PFSK-1 (cell line): ENCODE data around the gene TNFSF13B.

Experiments used
- FOXP2 ChIP-seq: optimal IDR thresholded peaks from 2 replicates; pipeline ENCODE3; 2011; ENCODE audit warnings: borderline replicate concordance, control low read depth, inconsistent platforms; ENCODE audit not compliant: insufficient read depth; ENCODE audit errors: extremely low read length, extremely low read depth
- POLR2AphosphoS5 ChIP-seq: IDR thresholded peaks from 2 replicates; pipeline ENCODE4 v1.6.1; 2012; ENCODE audit warnings: low read depth, mild to moderate bottlenecking, control low read depth, low read length, moderate library complexity
- REST ChIP-seq, 2 experiments: IDR thresholded peaks; 2 replicates each; pipeline versions ENCODE4 v1.6.1 to v1.8.0; 2011 to 2012; ENCODE audit warnings: low read depth in 2 of 2, low read length in 2 of 2, control low read depth in 1 of 2, inconsistent platforms in 1 of 2, mild to moderate bottlenecking in 1 of 2, moderate library complexity in 1 of 2; ENCODE audit not compliant: insufficient read depth in 1 of 2
- SIN3A ChIP-seq: IDR thresholded peaks from 2 replicates; pipeline ENCODE4 v1.6.1; 2012; ENCODE audit warnings: mild to moderate bottlenecking, low read length, moderate library complexity, borderline replicate concordance; ENCODE audit not compliant: insufficient read depth
- TAF1 ChIP-seq: IDR thresholded peaks from 2 replicates; pipeline ENCODE4 v1.6.1; 2012; ENCODE audit warnings: low read length, control low read depth, borderline replicate concordance; ENCODE audit not compliant: insufficient read depth

TNFSF13B gene

GRCh38 chr13:108270442-108270841, 924 bp downstream of the TNFSF13B start:
- TF ChIP-seq POLR2AphosphoS5, result no peak
- no peak for TF ChIP-seq TAF1
- no peak for TF ChIP-seq FOXP2
- TF ChIP-seq REST (IDR thresholded peaks at IDR 0.05; ENCODE audit: insufficient read depth in 1 of 2, low read depth in 2 of 2, low read length in 2 of 2), result no peak
- no peak for TF ChIP-seq SIN3A

GRCh38 chr13:108272333-108272732, 2.8 kb downstream of the TNFSF13B start:
- TF ChIP-seq FOXP2, result no peak
- no peak for TF ChIP-seq TAF1
- no peak for TF ChIP-seq SIN3A
- no peak for TF ChIP-seq POLR2AphosphoS5
- no peak for TF ChIP-seq REST (IDR thresholded peaks at IDR 0.05; ENCODE audit: insufficient read depth in 1 of 2, low read depth in 2 of 2, low read length in 2 of 2)

GRCh38 chr13:108273429-108274118, 4.1 kb downstream of the TNFSF13B start:
- no peak for TF ChIP-seq POLR2AphosphoS5
- no peak for TF ChIP-seq FOXP2
- TF ChIP-seq TAF1, result no peak
- no peak for TF ChIP-seq REST (IDR thresholded peaks at IDR 0.05; ENCODE audit: insufficient read depth in 1 of 2, low read depth in 2 of 2, low read length in 2 of 2)
- no peak for TF ChIP-seq SIN3A

GRCh38 chr13:108274718-108275117, 5.2 kb downstream of the TNFSF13B start:
- TF ChIP-seq FOXP2 (no peak), SIN3A (no peak), POLR2AphosphoS5 (no peak), REST (IDR thresholded peaks at IDR 0.05; ENCODE audit: insufficient read depth in 1 of 2, low read depth in 2 of 2, low read length in 2 of 2) (no peak), TAF1 (no peak)

GRCh38 chr13:108276060-108276459, 6.5 kb downstream of the TNFSF13B start:
- TF ChIP-seq POLR2AphosphoS5 (no peak), SIN3A (no peak), REST (IDR thresholded peaks at IDR 0.05; ENCODE audit: insufficient read depth in 1 of 2, low read depth in 2 of 2, low read length in 2 of 2) (no peak), TAF1 (no peak), FOXP2 (no peak)
